Keratinocyte (primary cell): Measurements from ENCODE around the gene SQOR. TPM values are rescaled to one million over a fixed set of nuclear protein-coding genes. Genes with fewer than 3 reads are reported as not detected.

Experiments
- DNase-seq: peaks from one replicate; pipeline ENCODE4 v3.0.0-alpha.2; 2011; ENCODE audit warnings: low read depth, missing footprints, low spot score
- FAIRE-seq: peaks from 2 replicates; lab custom pipeline; 2011; peaks lifted over from hg19 to GRCh38; lab: Jason Lieb, UNC
- H2AFZ ChIP-seq: 2 replicates; pipeline ENCODE4 v1.6.0; 2012; ENCODE audit warnings: low read length, control low read depth, inconsistent platforms; ENCODE audit not compliant: control insufficient read depth
- H3K27ac ChIP-seq: 2 replicates; pipeline ENCODE4 v1.5.1; 2011; ENCODE audit warnings: low read length; ENCODE audit not compliant: control insufficient read depth, insufficient read depth
- H3K27me3 ChIP-seq: 3 replicates; pipeline ENCODE4 v1.6.0; 2011; ENCODE audit warnings: low read length; ENCODE audit not compliant: control insufficient read depth, insufficient read depth; ENCODE audit errors: extremely low read depth
- H3K36me3 ChIP-seq, 2 experiments: 2 replicates in 1 of 2; 3 replicates in 1 of 2; pipeline ENCODE4 v1.5.1; 2011; ENCODE audit warnings: low read length in 2 of 2, mild to moderate bottlenecking in 1 of 2; ENCODE audit not compliant: control insufficient read depth in 2 of 2, insufficient read depth in 2 of 2; ENCODE audit errors: extremely low read depth in 1 of 2
- H3K4me1 ChIP-seq: 3 replicates; pipeline ENCODE4 v1.5.1; 2011; ENCODE audit warnings: low read length; ENCODE audit not compliant: control insufficient read depth, insufficient read depth; ENCODE audit errors: extremely low read depth
- H3K4me2 ChIP-seq: 3 replicates; pipeline ENCODE4 v1.6.0; 2011; ENCODE audit warnings: low read depth, low read length; ENCODE audit not compliant: control insufficient read depth, insufficient read depth; ENCODE audit errors: extremely low read depth
- H3K4me3 ChIP-seq, 3 experiments: fragments of 200-600 bp in 1 of 3; sonication (generic) in 1 of 3; 2 replicates in 2 of 3; 3 replicates in 1 of 3; pipeline ENCODE4 v1.5.1; 2011 to 2016; ENCODE audit warnings: low read length in 3 of 3, mild to moderate bottlenecking in 3 of 3, control low read depth in 2 of 3, inconsistent platforms in 1 of 3, low read depth in 1 of 3, mixed read lengths in 1 of 3, mixed run types in 1 of 3, moderate library complexity in 1 of 3; ENCODE audit not compliant: control insufficient read depth in 2 of 3, insufficient read depth in 2 of 3; ENCODE audit errors: extremely low read depth in 1 of 3
- H3K79me2 ChIP-seq: 2 replicates; pipeline ENCODE4 v1.6.0; 2012; ENCODE audit warnings: low read length; ENCODE audit not compliant: control insufficient read depth, insufficient read depth
- H3K9ac ChIP-seq: 3 replicates; pipeline ENCODE4 v1.6.0; 2011; ENCODE audit warnings: low read length; ENCODE audit not compliant: control insufficient read depth, insufficient read depth; ENCODE audit errors: extremely low read depth
- H3K9me1 ChIP-seq: 3 replicates; pipeline ENCODE4 v1.6.0; 2011; ENCODE audit warnings: low read length; ENCODE audit not compliant: control insufficient read depth, insufficient read depth; ENCODE audit errors: extremely low read depth
- H3K9me3 ChIP-seq: 2 replicates; pipeline ENCODE4 v1.5.1; 2012; ENCODE audit warnings: low read depth, low read length; ENCODE audit not compliant: control insufficient read depth
- H4K20me1 ChIP-seq: 3 replicates; pipeline ENCODE4 v1.6.0; 2011; ENCODE audit warnings: low read length; ENCODE audit not compliant: control insufficient read depth, insufficient read depth; ENCODE audit errors: extremely low read depth
- EZH2 ChIP-seq: IDR thresholded peaks from one replicate; pipeline ENCODE4 v1.6.1; 2012; ENCODE audit warnings: inconsistent platforms, mild to moderate bottlenecking, low read length, moderate library complexity
- dilution Hi-C: fragments of 300-500 bp; cut with MboI; formaldehyde crosslinking; loops from one replicate; pipeline ENCODE4 v1.7.0; 2020; ENCODE audit warnings: low sequenced_read_pairs; ENCODE audit not compliant: extremely low pct_ligation_motif_present
- polyA plus RNA-seq, 5 experiments: library from polyadenylated mRNA; depleted of rRNA in 3 of 5; stranded (reverse) in 3 of 5; stranded (forward) in 1 of 5; unstranded in 1 of 5; fragments of >200 nt; gene quantifications; 1 replicate in 1 of 5; 2 replicates in 3 of 5; 3 replicates in 1 of 5; pipeline versions ENCODE4 v1.2.1 to v1.2.3, GENCODE V29; 2011 to 2012; ENCODE audit warnings: missing spikeins in 2 of 5, low read depth in 1 of 5, low replicate concordance in 1 of 5
- TF ChIP-seq, protein P1 (sequence below), 3 experiments: IDR thresholded peaks in 1 of 3; conservative IDR thresholded peaks in 1 of 3; optimal IDR thresholded peaks in 1 of 3; 2 replicates in 2 of 3; 3 replicates in 1 of 3; pipeline versions ENCODE3 to v1.5.1; 2011; ENCODE audit warnings: low read length in 3 of 3, mild to moderate bottlenecking in 3 of 3, moderate library complexity in 2 of 3, control low read depth in 1 of 3, inconsistent platforms in 1 of 3; ENCODE audit not compliant: insufficient read depth in 2 of 3; ENCODE audit errors: extremely low read depth in 1 of 3

Gene SQOR
- polyA plus RNA-seq, 1 donor (not counting 4 experiments of a cell fraction or from before 2014, with no cell fraction given): 140 TPM

DNA sequence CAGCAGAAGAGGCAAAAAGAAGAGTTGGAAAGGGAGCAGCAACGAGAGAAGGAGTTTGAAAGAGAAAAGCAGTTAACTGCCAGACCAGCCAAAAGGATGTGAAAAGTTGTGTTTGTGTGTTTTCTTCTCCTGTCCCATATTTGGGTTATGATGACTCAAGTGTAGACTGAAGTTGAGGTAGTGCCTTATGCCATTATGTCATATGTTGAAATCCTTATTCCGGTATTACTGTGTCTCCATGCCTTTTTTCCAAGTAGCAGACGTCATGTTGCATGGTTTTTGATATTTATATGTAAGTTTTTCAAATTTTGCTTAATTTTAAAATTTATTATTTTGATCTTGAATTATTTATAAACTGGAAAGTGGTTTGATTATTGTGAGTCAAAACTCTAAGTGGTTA, 28.4 kb upstream of the SQOR start:
- Histone ChIP-seq H3K9me1 (no peaks in the 10 kb centered on the region), H3K79me2 (no peaks in the 10 kb centered on the region), H4K20me1 (no peaks in the 10 kb centered on the region), H2AFZ (no peak overlapping the region), H3K4me1 (no peaks in the 10 kb centered on the region), H3K27ac (no peak overlapping the region), H3K4me2 (no peak overlapping the region), H3K4me3 (no peak overlapping the region), H3K9ac (no peak overlapping the region), H3K27me3 (no peaks in the 10 kb centered on the region), H3K36me3 (peaks cover 0 to 6% of the 10 kb centered on the region in 2 experiments), H3K9me3 (no peaks in the 10 kb centered on the region)
- dilution Hi-C loops: no loop called here
- TF ChIP-seq EZH2: no peak
- TF ChIP-seq, protein P1, sequence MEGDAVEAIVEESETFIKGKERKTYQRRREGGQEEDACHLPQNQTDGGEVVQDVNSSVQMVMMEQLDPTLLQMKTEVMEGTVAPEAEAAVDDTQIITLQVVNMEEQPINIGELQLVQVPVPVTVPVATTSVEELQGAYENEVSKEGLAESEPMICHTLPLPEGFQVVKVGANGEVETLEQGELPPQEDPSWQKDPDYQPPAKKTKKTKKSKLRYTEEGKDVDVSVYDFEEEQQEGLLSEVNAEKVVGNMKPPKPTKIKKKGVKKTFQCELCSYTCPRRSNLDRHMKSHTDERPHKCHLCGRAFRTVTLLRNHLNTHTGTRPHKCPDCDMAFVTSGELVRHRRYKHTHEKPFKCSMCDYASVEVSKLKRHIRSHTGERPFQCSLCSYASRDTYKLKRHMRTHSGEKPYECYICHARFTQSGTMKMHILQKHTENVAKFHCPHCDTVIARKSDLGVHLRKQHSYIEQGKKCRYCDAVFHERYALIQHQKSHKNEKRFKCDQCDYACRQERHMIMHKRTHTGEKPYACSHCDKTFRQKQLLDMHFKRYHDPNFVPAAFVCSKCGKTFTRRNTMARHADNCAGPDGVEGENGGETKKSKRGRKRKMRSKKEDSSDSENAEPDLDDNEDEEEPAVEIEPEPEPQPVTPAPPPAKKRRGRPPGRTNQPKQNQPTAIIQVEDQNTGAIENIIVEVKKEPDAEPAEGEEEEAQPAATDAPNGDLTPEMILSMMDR (optimal IDR thresholded peaks at IDR 0.05 in 1 of 3, IDR thresholded peaks at IDR 0.05 in 1 of 3, conservative IDR thresholded peaks at IDR 0.05 in 1 of 3; ENCODE audit: extremely low read depth in 1 of 3, insufficient read depth in 2 of 3, low read length in 3 of 3): no peak
- no peak for DNase-seq
- no peak for FAIRE-seq

DNA sequence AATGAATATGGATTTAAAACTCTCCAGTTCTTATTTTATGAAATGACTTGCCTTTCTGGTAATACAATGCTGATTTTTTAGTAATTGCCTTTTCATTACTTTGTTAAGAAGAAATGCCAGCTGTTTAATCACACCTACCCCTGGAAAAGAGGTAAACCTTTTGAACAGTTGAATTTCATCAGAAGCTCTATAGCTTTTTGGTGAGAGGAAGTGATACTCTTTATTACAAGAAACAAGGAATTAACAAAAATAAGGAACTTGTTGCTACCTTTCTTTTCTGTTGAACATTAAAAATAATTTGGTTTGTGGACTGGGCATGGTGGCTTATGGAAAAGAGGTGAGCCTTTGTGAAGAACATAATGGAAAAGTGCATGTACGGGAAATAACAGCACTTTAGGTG, 28.0 kb upstream of the SQOR start:
- H3K79me2 ChIP-seq: no peaks in the 10 kb centered on the region
- TF ChIP-seq, protein P1 (optimal IDR thresholded peaks at IDR 0.05 in 1 of 3, IDR thresholded peaks at IDR 0.05 in 1 of 3, conservative IDR thresholded peaks at IDR 0.05 in 1 of 3; ENCODE audit: extremely low read depth in 1 of 3, insufficient read depth in 2 of 3, low read length in 3 of 3): no peak
- no peak for TF ChIP-seq EZH2
- H3K4me2 ChIP-seq: no peak overlapping the region
- H4K20me1 ChIP-seq: no peaks in the 10 kb centered on the region
- dilution Hi-C loops: no loop called here
- H3K27ac ChIP-seq: no peak overlapping the region
- peaks cover 0 to 6% of the 10 kb centered on the region in 2 experiments for H3K36me3 ChIP-seq
- H3K9me1 ChIP-seq: no peaks in the 10 kb centered on the region
- H3K4me3 ChIP-seq: no peak overlapping the region
- DNase-seq: no peak
- H3K27me3 ChIP-seq: no peaks in the 10 kb centered on the region
- no peak overlapping the region for H2AFZ ChIP-seq
- H3K9ac ChIP-seq: no peak overlapping the region
- no peaks in the 10 kb centered on the region for H3K4me1 ChIP-seq
- no peaks in the 10 kb centered on the region for H3K9me3 ChIP-seq
- FAIRE-seq: no peak
